ENCODE measurements around the gene ANKUB1.

DNA sequence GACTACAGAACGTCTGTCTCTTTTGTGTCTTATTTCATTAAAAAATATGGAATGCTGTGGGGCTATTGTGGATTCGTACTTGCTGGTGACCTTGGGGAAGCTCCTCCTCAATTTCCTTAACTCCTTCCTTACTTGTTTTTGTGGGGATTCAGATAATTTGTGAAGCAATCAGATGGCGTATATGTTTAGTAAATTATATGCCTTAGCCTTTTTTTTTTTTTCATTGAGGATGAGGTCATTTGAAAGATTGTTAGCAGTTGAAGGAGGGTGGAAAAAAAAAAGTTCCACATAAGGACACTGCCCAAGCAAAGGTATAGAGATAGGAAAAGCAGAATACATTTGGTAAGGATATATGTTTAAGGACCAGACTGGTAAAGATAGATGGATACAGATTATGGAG lies 24.0 kb upstream of the ANKUB1 start:
- no peak for TF ChIP-seq POLR2A (IDR thresholded peaks at IDR 0.05)
- TF ChIP-seq, protein P1, sequence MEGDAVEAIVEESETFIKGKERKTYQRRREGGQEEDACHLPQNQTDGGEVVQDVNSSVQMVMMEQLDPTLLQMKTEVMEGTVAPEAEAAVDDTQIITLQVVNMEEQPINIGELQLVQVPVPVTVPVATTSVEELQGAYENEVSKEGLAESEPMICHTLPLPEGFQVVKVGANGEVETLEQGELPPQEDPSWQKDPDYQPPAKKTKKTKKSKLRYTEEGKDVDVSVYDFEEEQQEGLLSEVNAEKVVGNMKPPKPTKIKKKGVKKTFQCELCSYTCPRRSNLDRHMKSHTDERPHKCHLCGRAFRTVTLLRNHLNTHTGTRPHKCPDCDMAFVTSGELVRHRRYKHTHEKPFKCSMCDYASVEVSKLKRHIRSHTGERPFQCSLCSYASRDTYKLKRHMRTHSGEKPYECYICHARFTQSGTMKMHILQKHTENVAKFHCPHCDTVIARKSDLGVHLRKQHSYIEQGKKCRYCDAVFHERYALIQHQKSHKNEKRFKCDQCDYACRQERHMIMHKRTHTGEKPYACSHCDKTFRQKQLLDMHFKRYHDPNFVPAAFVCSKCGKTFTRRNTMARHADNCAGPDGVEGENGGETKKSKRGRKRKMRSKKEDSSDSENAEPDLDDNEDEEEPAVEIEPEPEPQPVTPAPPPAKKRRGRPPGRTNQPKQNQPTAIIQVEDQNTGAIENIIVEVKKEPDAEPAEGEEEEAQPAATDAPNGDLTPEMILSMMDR (IDR thresholded peaks at IDR 0.05 in 4 of 5, conservative IDR thresholded peaks at IDR 0.05 in 1 of 5) = no peak

Measured in gastrocnemius medialis (tissue), 4 donors.